ENCODE measurements around the gene ZDHHC11B.
"Not testable (repeated sequence)": the region's sequence is repeated elsewhere in the genome, so short reads cannot be mapped to it uniquely, and the experiment has no call there.

DNA sequence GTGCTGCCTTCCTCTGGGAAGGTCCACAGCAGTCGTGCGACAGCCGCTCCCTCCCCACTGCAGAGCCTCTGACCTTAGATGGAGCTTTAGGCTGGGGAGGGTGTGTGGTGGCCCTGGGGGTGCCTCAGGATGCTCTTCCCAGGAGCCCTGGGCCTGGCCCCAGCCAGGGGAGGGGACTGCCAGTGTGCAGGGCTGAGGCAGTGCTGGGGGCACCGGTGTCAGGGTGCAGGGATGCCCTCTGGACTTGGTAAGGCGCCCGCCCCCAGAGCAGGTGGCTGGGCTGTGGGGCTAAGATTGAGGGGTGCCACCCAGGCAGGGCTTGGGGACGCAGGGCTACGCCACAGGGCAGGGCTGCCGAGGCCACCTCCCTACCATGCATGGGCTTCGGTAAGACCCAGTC is 13.9 kb downstream of the ZDHHC11B start:
- TF ChIP-seq POLR2A (IDR thresholded peaks at IDR 0.05) = not testable (repeated sequence)
- TF ChIP-seq, protein P1, sequence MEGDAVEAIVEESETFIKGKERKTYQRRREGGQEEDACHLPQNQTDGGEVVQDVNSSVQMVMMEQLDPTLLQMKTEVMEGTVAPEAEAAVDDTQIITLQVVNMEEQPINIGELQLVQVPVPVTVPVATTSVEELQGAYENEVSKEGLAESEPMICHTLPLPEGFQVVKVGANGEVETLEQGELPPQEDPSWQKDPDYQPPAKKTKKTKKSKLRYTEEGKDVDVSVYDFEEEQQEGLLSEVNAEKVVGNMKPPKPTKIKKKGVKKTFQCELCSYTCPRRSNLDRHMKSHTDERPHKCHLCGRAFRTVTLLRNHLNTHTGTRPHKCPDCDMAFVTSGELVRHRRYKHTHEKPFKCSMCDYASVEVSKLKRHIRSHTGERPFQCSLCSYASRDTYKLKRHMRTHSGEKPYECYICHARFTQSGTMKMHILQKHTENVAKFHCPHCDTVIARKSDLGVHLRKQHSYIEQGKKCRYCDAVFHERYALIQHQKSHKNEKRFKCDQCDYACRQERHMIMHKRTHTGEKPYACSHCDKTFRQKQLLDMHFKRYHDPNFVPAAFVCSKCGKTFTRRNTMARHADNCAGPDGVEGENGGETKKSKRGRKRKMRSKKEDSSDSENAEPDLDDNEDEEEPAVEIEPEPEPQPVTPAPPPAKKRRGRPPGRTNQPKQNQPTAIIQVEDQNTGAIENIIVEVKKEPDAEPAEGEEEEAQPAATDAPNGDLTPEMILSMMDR (IDR thresholded peaks at IDR 0.05) = not testable (repeated sequence)

Measured in stomach (tissue), 4 donors.